Fibroblast of the aortic adventitia (primary cell): ENCODE results near the gene NR1I3. TPM values are rescaled to one million over a fixed set of nuclear protein-coding genes. Genes with fewer than 3 reads are reported as not detected.

ENCODE experiments used
- DNase-seq: peaks from one replicate; pipeline ENCODE4 v3.0.0-alpha.2; 2010; ENCODE audit warnings: low read depth
- H3K4me3 ChIP-seq: 2 replicates; pipeline ENCODE4 v1.5.1; 2011; ENCODE audit warnings: low read depth, mild to moderate bottlenecking, control low read depth, low read length, moderate library complexity
- total RNA-seq: library from RNA; depleted of rRNA; stranded (reverse); fragments of >200 nt; gene quantifications from 2 replicates; pipeline ENCODE4 v1.2.3, GENCODE V29; 2012; ENCODE audit warnings: low replicate concordance
- TF ChIP-seq, protein P1 (sequence below): IDR thresholded peaks from 2 replicates; pipeline ENCODE4 v1.5.1; 2011; ENCODE audit warnings: mild to moderate bottlenecking, low read length, control low read depth, inconsistent platforms; ENCODE audit not compliant: insufficient read depth

NR1I3 gene
- total RNA-seq, 1 donor = not detected

DNA sequence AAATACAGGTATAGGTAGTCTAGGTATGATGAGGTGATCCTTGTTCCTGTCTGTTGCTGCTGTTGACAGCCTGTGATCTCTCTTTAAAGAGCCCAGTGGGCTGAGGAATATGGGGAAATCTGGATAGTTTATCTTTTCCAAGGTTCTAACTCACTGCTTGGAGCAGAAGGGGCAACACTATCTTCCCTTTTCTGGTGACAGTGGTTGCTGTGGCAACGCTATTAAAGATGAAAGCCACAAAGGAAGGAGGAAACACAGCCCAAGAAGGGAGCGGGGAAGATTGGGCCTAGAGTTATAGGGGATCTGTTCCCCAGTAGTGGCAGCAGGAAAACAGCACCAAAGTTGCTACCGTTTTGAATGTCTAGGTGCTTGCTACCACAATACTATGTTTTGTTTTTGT is 29.3 kb upstream of the NR1I3 start:
- DNase-seq = no peak
- H3K4me3 ChIP-seq = no peak overlapping the region
- TF ChIP-seq, protein P1, sequence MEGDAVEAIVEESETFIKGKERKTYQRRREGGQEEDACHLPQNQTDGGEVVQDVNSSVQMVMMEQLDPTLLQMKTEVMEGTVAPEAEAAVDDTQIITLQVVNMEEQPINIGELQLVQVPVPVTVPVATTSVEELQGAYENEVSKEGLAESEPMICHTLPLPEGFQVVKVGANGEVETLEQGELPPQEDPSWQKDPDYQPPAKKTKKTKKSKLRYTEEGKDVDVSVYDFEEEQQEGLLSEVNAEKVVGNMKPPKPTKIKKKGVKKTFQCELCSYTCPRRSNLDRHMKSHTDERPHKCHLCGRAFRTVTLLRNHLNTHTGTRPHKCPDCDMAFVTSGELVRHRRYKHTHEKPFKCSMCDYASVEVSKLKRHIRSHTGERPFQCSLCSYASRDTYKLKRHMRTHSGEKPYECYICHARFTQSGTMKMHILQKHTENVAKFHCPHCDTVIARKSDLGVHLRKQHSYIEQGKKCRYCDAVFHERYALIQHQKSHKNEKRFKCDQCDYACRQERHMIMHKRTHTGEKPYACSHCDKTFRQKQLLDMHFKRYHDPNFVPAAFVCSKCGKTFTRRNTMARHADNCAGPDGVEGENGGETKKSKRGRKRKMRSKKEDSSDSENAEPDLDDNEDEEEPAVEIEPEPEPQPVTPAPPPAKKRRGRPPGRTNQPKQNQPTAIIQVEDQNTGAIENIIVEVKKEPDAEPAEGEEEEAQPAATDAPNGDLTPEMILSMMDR = no peak

DNA sequence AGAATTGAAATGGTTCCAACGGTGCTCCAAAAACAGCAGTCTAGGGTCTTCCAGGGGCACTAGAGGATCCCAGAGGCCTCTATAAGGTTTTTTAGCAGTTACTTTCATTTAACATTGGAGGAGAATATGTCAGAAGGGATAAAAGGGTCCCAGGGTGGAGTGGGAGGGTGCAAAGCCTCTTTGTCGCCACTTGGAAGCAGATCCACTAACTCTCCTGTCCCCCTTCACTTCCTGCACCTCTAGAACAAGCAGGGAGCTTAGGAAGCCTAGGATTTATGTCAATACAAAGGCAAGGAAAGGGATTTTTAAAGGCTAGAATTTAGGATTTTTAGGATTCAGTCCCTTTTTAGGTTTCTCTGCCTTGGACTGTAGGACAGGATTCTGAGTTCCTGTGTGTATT is 28.8 kb upstream of the NR1I3 start:
- no peak for DNase-seq
- TF ChIP-seq, protein P1 = no peak
- no peak overlapping the region for H3K4me3 ChIP-seq

DNA sequence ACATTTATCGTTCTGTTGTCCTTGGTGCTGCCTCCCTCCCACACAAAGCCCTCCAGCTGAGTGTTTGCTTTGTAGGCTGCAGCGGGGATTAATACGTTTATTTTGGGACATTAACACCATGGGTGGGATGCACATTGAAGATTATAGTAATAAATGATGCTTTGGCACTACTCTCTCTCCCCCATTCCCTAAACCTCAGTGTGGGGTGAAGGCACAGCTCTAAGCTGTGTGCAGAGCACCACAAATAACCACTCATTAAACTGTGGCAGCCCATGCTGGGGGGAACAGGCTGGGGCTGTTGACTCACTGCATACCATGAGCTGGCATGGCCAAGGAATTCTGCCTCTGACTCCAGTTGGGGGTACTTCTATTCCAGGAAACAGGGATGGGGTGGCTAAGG is 28.2 kb upstream of the NR1I3 start:
- DNase-seq = no peak
- TF ChIP-seq, protein P1 = no peak
- no peak overlapping the region for H3K4me3 ChIP-seq

DNA sequence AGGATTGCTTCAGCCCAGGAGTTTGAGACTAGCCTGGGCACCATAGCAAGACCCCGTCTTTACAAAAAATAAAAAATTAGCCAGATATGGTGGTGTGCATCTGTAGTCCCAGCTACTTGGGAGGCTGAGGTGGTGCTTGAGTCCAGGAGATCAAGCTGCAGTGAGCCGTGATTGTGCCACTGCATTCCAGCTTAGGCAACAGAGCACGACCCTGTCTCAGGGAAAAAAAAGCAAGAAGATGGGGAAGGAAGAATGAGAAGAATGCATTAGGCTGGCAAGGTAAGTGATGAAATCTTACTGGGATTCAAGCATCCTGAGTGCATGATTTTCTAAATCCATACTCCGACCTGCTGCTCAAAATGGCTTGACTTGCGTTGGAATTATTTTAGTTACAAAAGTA is 27.3 kb upstream of the NR1I3 start:
- H3K4me3 ChIP-seq = no peak overlapping the region
- no peak for DNase-seq
- TF ChIP-seq, protein P1 = no peak

DNA sequence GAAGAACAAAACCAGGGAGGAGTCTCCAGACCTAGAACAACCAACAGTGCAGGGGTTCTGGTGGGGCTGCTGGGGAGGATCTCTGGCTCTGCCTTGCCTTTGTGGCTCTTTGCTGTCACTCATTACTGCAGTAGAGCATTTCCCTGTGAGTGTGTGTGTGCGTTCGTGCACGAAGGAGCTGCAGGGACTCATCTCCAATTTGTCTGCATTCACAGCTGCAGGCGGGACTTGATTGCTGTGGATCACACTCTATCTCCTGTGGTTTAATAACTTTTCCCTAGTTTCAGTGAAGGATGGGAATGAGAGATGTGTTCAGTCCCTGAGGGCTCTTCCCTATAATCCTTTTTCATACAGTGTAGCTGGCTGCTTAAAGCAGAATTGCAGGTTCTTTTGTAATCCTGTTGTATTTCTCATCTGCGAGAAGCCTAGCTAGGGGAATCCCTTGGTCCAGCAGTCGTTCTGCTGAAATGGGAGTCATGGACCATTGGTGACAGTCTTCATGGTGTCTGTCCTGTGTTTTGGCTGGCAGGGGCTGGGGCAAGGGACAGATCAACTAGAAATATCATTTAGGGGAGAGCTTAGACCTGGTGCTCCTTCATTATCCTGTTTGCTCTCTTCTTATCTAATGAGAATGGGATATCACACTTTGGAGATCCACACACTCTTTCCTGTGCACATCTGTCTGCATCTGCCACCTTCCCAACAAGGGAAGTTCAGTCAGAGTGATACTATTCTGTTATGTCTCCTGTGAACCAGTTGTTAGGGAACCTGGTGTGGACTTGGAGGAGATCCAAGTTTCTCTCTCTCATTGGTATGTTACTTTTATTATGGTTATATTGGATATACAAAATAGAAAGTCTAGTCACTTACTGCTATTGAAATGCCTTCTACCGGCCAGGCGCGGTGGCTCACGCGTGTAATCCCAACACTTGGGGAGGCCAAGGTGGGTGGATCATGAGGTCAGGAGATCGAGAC is 23.5 kb upstream of the NR1I3 start:
- no peak overlapping the region for H3K4me3 ChIP-seq
- TF ChIP-seq, protein P1 = no peak
- DNase-seq = no peak

DNA sequence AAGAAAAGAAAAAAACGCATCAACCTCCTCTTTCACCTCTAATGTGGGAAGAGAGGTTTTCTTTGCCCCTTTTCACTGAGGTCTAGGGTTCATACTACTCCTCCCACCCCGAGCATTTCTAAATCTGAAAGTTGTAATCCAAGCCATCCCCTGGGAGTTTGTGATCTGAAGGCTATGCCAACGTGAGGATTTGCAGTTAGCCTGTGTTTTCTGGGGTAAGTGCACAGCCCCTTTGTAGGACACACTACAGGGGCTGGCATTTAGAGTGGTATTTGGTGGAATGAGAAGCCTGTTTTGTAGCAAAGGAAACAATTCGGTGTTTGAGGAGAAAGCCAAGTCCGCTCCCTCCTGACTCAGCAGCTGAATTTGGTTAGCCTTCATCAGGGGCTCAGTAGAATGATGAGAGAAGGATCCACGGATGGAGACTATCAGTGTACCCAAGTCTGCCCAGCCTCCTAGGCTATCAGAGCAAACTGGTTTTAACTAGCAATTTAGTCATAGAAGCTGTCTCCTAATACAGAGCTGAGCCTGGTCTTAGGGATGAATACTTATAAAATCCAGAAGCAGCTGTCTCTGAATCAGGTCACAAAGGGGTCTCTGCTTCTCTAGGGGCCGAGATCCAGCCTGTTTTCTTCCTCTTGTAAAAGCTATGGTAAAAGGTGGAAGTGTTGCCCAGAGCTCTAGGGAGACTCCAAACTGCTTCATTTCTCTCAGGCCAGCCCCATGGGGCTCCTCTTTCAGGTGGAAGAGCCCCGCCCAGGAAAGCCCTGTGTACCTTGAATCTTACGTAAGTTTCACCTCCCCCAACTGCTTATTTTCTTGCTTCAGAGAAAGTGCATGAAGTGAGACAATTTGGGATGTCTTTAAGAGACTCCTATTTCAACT is 22.6 kb upstream of the NR1I3 start:
- H3K4me3 ChIP-seq = no peak overlapping the region
- DNase-seq = no peak
- TF ChIP-seq, protein P1 = no peak
